GM12878 (cell line): Measurements from ENCODE around the gene GPATCH3. TPM values are rescaled to one million over a fixed set of nuclear protein-coding genes. Genes with fewer than 3 reads are reported as not detected.

ENCODE experiments used
- ATAC-seq: fragments of 200-7000 bp; cut with Tn5 transposase; 3 replicates; pipeline ENCODE4 v1.9.1; 2020; ENCODE audit warnings: mild to moderate bottlenecking, moderate library complexity
- BruUV-seq: library from RNA; stranded (reverse); fragments of 400-500 nt; replicated peaks from 2 replicates; lab custom pipeline; 2021; lab: Mats Ljungman, UMichigan
- CTCF ChIA-PET: fragments of 300-600 bp; sonication (Branson Sonifier 250); formaldehyde crosslinking; extraction: SDS; loops from one replicate; lab custom pipeline; 2021; ENCODE audit warnings: inconsistent platforms; lab: Yijun Ruan, JAX
- POLR2A ChIA-PET: fragments of 350-600 bp; formaldehyde crosslinking; extraction: SDS; loops from one replicate; lab custom pipeline; 2021; ENCODE audit warnings: inconsistent platforms; lab: Charles Lee
- RAD21 ChIA-PET: fragments of 300-600 bp; sonication (Branson Sonifier 250); formaldehyde crosslinking; loops from one replicate; lab custom pipeline; 2023; ENCODE audit warnings: antibody characterized with exemption; ENCODE audit not compliant: unreplicated experiment; lab: Charles Lee
- SMC1A ChIA-PET: fragments of 300-600 bp; sonication (Branson Sonifier 250); formaldehyde crosslinking; loops from one replicate; lab custom pipeline; 2023; ENCODE audit not compliant: unreplicated experiment, uncharacterized antibody; lab: Charles Lee
- DNase-seq: peaks from one replicate; pipeline ENCODE4 v3.0.0-alpha.2; 2011; ENCODE audit warnings: low read depth, low spot score
- FAIRE-seq: peaks from 3 replicates; lab custom pipeline; 2011; peaks lifted over from hg19 to GRCh38; lab: Jason Lieb, UNC
- H2AFZ ChIP-seq: 2 replicates; pipeline ENCODE4 v1.6.0; 2011; ENCODE audit warnings: low read depth, low read length, control low read depth; ENCODE audit not compliant: control insufficient read depth
- H3K27ac ChIP-seq: 2 replicates; pipeline ENCODE4 v1.5.1; 2011; ENCODE audit warnings: control low read depth; ENCODE audit not compliant: control insufficient read depth, insufficient read depth
- H3K27me3 ChIP-seq, 2 experiments: replicated peaks in 1 of 2; 2 replicates each; pipeline versions ENCODE4 v1.6.0 to v1.6.1; 2011; ENCODE audit warnings: low read length in 1 of 2; ENCODE audit not compliant: control insufficient read depth in 2 of 2, insufficient read depth in 2 of 2
- H3K36me3 ChIP-seq, 2 experiments: 2 replicates each; pipeline ENCODE4 v1.5.1; 2011; ENCODE audit warnings: low read length in 1 of 2; ENCODE audit not compliant: control insufficient read depth in 2 of 2, insufficient read depth in 2 of 2
- H3K4me1 ChIP-seq: 2 replicates; pipeline ENCODE4 v1.6.1; 2011; ENCODE audit warnings: mild to moderate bottlenecking, low read length, moderate library complexity, mixed read lengths; ENCODE audit not compliant: control insufficient read depth, insufficient read depth
- H3K4me2 ChIP-seq: 2 replicates; pipeline ENCODE4 v1.6.0; 2011; ENCODE audit warnings: control low read depth; ENCODE audit not compliant: control insufficient read depth, insufficient read depth
- H3K4me3 ChIP-seq: fragments of 200-600 bp; sonication (generic); 2 replicates; pipeline ENCODE4 v1.5.1; 2016
- H3K79me2 ChIP-seq: 2 replicates; pipeline ENCODE4 v1.6.0; 2011; ENCODE audit warnings: low read length; ENCODE audit not compliant: control insufficient read depth, insufficient read depth
- H3K9ac ChIP-seq: 2 replicates; pipeline ENCODE4 v1.8.0; 2011; ENCODE audit warnings: low read length, control low read depth, mixed read lengths; ENCODE audit not compliant: control insufficient read depth, insufficient read depth
- H3K9me3 ChIP-seq: replicated peaks from 3 replicates; pipeline ENCODE4 v1.5.1; 2011; ENCODE audit warnings: mild to moderate bottlenecking, low read length; ENCODE audit not compliant: control insufficient read depth, insufficient read depth
- H4K20me1 ChIP-seq: 2 replicates; pipeline ENCODE4 v1.6.0; 2011; ENCODE audit not compliant: control insufficient read depth, insufficient read depth
- ASH2L ChIP-seq: fragments of 300-600, 200-600 bp; sonication (generic); IDR thresholded peaks from 2 replicates; pipeline ENCODE4 v1.6.1; 2017; ENCODE audit warnings: low read depth, mild to moderate bottlenecking, borderline replicate concordance
- FOXK2 ChIP-seq: fragments of 450-650 bp; IDR thresholded peaks from 2 replicates; pipeline ENCODE4 v1.6.1; 2017; ENCODE audit warnings: mild to moderate bottlenecking, moderate library complexity
- HDAC6 ChIP-seq: fragments of 200-600 bp; sonication (generic); IDR thresholded peaks from one replicate; pipeline ENCODE4 v1.8.0; 2017; ENCODE audit warnings: antibody characterized with exemption; ENCODE audit not compliant: unreplicated experiment
- JUND ChIP-seq: IDR thresholded peaks from 2 replicates; pipeline ENCODE4 v1.6.1; 2012; ENCODE audit warnings: low read depth, mild to moderate bottlenecking, low read length, improper control_type of control experiment, moderate library complexity
- STAT1 ChIP-seq: fragments of 450-650 bp; conservative IDR thresholded peaks from 2 replicates; pipeline ENCODE4 v1.6.1; 2014; ENCODE audit warnings: antibody characterized with exemption, mild to moderate bottlenecking
- TAF1 ChIP-seq: IDR thresholded peaks from 2 replicates; pipeline ENCODE4 v1.6.1; 2011; ENCODE audit warnings: mild to moderate bottlenecking, low read depth, low read length, borderline replicate concordance
- TARDBP ChIP-seq: IDR thresholded peaks from 2 replicates; pipeline ENCODE4 v1.6.1; 2016; ENCODE audit warnings: borderline replicate concordance
- ZNF217 ChIP-seq: fragments of 450-650 bp; IDR thresholded peaks from 2 replicates; pipeline ENCODE4 v1.6.1; 2017; ENCODE audit warnings: antibody characterized with exemption, mild to moderate bottlenecking
- WGBS: methylation state at CpG from one replicate; pipeline ENCODE4 v1.1.6; 2016; ENCODE audit warnings: low lambda C conversion rate; ENCODE audit not compliant: insufficient replicate concordance, insufficient coverage; ENCODE audit errors: missing lambda C conversion rate; 5-methylcytosine and 5-hydroxymethylcytosine counted together
- in situ Hi-C: fragments of 300-500 bp; cut with MboI; formaldehyde crosslinking; loops from 9 replicates; pipeline ENCODE4 v1.14.3; 2018; ENCODE audit warnings: mixed read lengths
- intact Hi-C: fragments of 100-400 bp; cut with micrococcal nuclease; formaldehyde crosslinking; loops from one replicate; pipeline ENCODE4 v1.14.2; 2022; ENCODE audit not compliant: unreplicated experiment
- polyA plus RNA-seq, 11 experiments: library from polyadenylated mRNA; depleted of rRNA in 4 of 11; unstranded in 6 of 11; stranded (reverse) in 5 of 11; fragments of >200 nt; fragmentation: Nextera tagmentation in 4 of 11; fragmentation: Illumina TruSeq in 1 of 11; extraction: Ambion mirVana in 4 of 11; extraction: Trizol in 1 of 11; gene quantifications; 1 replicate in 1 of 11; 2 replicates in 10 of 11; pipeline versions ENCODE4 v1.2.1 to v1.2.3, GENCODE V29; 2011 to 2016; ENCODE audit warnings: inconsistent platforms in 2 of 11, missing spikeins in 2 of 11, low read depth in 1 of 11
- total RNA-seq, 4 experiments: library from RNA; depleted of rRNA in 3 of 4; stranded (reverse); fragments of >200 nt in 3 of 4; fragmentation: Illumina TruSeq in 1 of 4; extraction: Trizol in 1 of 4; gene quantifications; 2 replicates each; pipeline versions ENCODE4 v1.2.1 to v1.2.3, GENCODE V29; 2013 to 2021
- TF ChIP-seq, protein P1 (sequence below): IDR thresholded peaks from 2 replicates; pipeline ENCODE4 v1.6.1; 2012; ENCODE audit warnings: mild to moderate bottlenecking, low read depth, low read length

The GPATCH3 gene
- total and polyA plus RNA-seq, 10 of the 15 experiments (the other 5 are each of a cell fraction or from before 2014, with no cell fraction given), result 0.56 to 13.4 (median 8.7) TPM

GRCh38 chr1:26946270-26946669 lies 46.0 kb upstream of the GPATCH3 start (continued):
- TF ChIP-seq, protein P1, sequence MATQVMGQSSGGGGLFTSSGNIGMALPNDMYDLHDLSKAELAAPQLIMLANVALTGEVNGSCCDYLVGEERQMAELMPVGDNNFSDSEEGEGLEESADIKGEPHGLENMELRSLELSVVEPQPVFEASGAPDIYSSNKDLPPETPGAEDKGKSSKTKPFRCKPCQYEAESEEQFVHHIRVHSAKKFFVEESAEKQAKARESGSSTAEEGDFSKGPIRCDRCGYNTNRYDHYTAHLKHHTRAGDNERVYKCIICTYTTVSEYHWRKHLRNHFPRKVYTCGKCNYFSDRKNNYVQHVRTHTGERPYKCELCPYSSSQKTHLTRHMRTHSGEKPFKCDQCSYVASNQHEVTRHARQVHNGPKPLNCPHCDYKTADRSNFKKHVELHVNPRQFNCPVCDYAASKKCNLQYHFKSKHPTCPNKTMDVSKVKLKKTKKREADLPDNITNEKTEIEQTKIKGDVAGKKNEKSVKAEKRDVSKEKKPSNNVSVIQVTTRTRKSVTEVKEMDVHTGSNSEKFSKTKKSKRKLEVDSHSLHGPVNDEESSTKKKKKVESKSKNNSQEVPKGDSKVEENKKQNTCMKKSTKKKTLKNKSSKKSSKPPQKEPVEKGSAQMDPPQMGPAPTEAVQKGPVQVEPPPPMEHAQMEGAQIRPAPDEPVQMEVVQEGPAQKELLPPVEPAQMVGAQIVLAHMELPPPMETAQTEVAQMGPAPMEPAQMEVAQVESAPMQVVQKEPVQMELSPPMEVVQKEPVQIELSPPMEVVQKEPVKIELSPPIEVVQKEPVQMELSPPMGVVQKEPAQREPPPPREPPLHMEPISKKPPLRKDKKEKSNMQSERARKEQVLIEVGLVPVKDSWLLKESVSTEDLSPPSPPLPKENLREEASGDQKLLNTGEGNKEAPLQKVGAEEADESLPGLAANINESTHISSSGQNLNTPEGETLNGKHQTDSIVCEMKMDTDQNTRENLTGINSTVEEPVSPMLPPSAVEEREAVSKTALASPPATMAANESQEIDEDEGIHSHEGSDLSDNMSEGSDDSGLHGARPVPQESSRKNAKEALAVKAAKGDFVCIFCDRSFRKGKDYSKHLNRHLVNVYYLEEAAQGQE, result no peak

DNA sequence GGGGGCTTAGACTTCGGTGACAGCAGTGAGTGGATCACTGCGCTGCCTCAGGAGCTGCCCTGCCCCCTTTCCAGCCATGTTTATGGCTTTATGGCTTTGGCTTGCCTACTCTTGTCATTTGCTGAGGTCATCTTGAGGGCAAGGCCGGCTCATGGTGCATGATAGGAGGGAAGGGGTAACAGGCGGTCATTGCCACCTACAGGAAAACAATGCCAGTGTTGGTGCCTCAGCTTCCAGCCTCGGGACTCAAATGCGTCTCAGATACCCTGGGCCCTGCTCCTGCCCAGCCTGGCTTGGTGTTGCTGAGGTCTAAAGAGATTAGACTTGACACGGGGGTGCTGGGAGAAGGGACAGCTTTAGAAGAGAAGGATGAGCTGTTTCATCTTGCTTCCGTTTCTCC lies 45.5 kb upstream of the GPATCH3 start:
- BruUV-seq, result no TSS peak
- H3K27ac ChIP-seq, result no peak overlapping the region
- no peaks in the 10 kb centered on the region for H3K79me2 ChIP-seq
- H2AFZ ChIP-seq, result no peak overlapping the region
- CTCF ChIA-PET, result interaction anchor here (3.1 kb wide), 1 partner anchor 100 kb away, joined by 8 read pairs; no protein-coding TSS in a partner anchor
- FAIRE-seq, result no peak
- H3K4me2 ChIP-seq, result no peak overlapping the region
- no peak for ATAC-seq
- H4K20me1 ChIP-seq, result no peaks in the 10 kb centered on the region; the same call in 1 of the 2 replicates
- H3K4me1 ChIP-seq, result no peaks in the 10 kb centered on the region
- no peak overlapping the region for H3K9ac ChIP-seq
- in situ Hi-C loops, result no loop called here
- no peak overlapping the region for H3K4me3 ChIP-seq
- POLR2A ChIA-PET, result no interaction called here
- TF ChIP-seq JUND (no peak), TARDBP (no peak), STAT1 (no peak), ASH2L (no peak), TAF1 (no peak), HDAC6 (no peak), FOXK2 (no peak), ZNF217 (no peak)
- TF ChIP-seq, all 136 proteins: peak for 0
- H3K9me3 ChIP-seq, result no peaks in the 10 kb centered on the region
- intact Hi-C loops, result no loop called here
- no peak for DNase-seq
- H3K27me3 ChIP-seq, result no peaks in the 10 kb centered on the region
- RAD21 ChIA-PET, result no interaction called here
- 94% methylated on average over 8 of the region's 8 CpGs for WGBS
- peaks cover 11 to 29% of the 10 kb centered on the region in 2 experiments for H3K36me3 ChIP-seq
- SMC1A ChIA-PET, result no interaction called here
